Measurements from ENCODE around the gene PIK3C3. TPM values are rescaled to one million over a fixed set of nuclear protein-coding genes. Genes with fewer than 3 reads are reported as not detected.

The PIK3C3 gene
- total RNA-seq, 1 experiment from 2014 or later, result 23.9 TPM

- no peak overlapping the region for H3K4me3 ChIP-seq (ENCODE audit: low read depth in 2 of 2, low read length in 2 of 2)
- peak; percentile 78 for ATAC-seq
- H3K27me3 ChIP-seq (ENCODE audit: control insufficient read depth, insufficient read depth, low read length), result no peaks in the 10 kb centered on the region
- CTCF ChIA-PET, result interaction anchor here (0.6 to 0.8 kb wide), 4 partner anchors 64 to 1280 kb away, joined by 3 to 4 read pairs (median 3); no protein-coding TSS in a partner anchor
- intact Hi-C loops (cut with micrococcal nuclease; ENCODE audit: unreplicated experiment) (loop anchor here (5.0 to 10.0 kb wide), 2 partner anchors 158 to 1160 kb away; partner anchors contain the start of gene SYT4), in situ Hi-C loops (cut with HindIII; ENCODE audit: low pct_unique_long_range_greater_than_20kb, low sequenced_read_pairs) (no loop called here)
- H3K36me3 ChIP-seq (ENCODE audit: control insufficient read depth, insufficient read depth, low read length), result no peaks in the 10 kb centered on the region
- BruUV-seq (replicated peaks), result no TSS peak
- POLR2A ChIA-PET, result no interaction called here
- TF ChIP-seq TCF7L2 (IDR thresholded peaks at IDR 0.05; ENCODE audit: low read depth, low read length) (no peak), CTCF (IDR thresholded peaks at IDR 0.05) (peak; percentile 76)
- no peaks in the 10 kb centered on the region; the same call in 1 of the 2 replicates for H3K4me1 ChIP-seq (ENCODE audit: control insufficient read depth, insufficient read depth, low read length)
- no peak overlapping the region; the same call in 1 of the 2 replicates for H3K27ac ChIP-seq (ENCODE audit: low read length)
- H3K9me3 ChIP-seq (ENCODE audit: control insufficient read depth, insufficient read depth, low read depth, low read length), result no peaks in the 10 kb centered on the region
- peak; percentile 28 for DNase-seq (ENCODE audit: low read depth, low spot score)
Measured at GRCh38 chr18:42114310-42114943, 159.4 kb downstream of the PIK3C3 start.

GRCh38 chr18:42126586-42126985 is 171.6 kb downstream of the PIK3C3 start:
- H3K4me3 ChIP-seq (ENCODE audit: low read depth in 2 of 2, low read length in 2 of 2), result no peak overlapping the region
- intact Hi-C loops (cut with micrococcal nuclease; ENCODE audit: unreplicated experiment) (no loop called here), in situ Hi-C loops (cut with HindIII; ENCODE audit: low pct_unique_long_range_greater_than_20kb, low sequenced_read_pairs) (no loop called here)
- ChIA-PET POLR2A (no interaction called here), CTCF (no interaction called here)
- ATAC-seq (no peak), DNase-seq (ENCODE audit: low read depth, low spot score) (no peak)
- no TSS peak for BruUV-seq (replicated peaks)
- H3K36me3 ChIP-seq (ENCODE audit: control insufficient read depth, insufficient read depth, low read length), result no peaks in the 10 kb centered on the region
- TF ChIP-seq POLR2AphosphoS5 (IDR thresholded peaks at IDR 0.05; ENCODE audit: low read depth, low read length), result no peak
- no peak for TF ChIP-seq TCF7L2 (IDR thresholded peaks at IDR 0.05; ENCODE audit: low read depth, low read length)
- TF ChIP-seq SIN3A (IDR thresholded peaks at IDR 0.05; ENCODE audit: borderline replicate concordance, insufficient read depth, low read depth, low read length), result no peak
- no peak for TF ChIP-seq CTCF (IDR thresholded peaks at IDR 0.05)
- no peak for TF ChIP-seq REST (IDR thresholded peaks at IDR 0.05; ENCODE audit: insufficient read depth in 1 of 2, low read depth in 2 of 2, low read length in 1 of 2)
- H3K9me3 ChIP-seq (ENCODE audit: control insufficient read depth, insufficient read depth, low read depth, low read length), result no peaks in the 10 kb centered on the region
- no peaks in the 10 kb centered on the region for H3K27me3 ChIP-seq (ENCODE audit: control insufficient read depth, insufficient read depth, low read length)
- H3K4me1 ChIP-seq (ENCODE audit: control insufficient read depth, insufficient read depth, low read length), result no peaks in the 10 kb centered on the region
- no peak overlapping the region for H3K27ac ChIP-seq (ENCODE audit: low read length)

All from Panc1 (cell line).